GM12873 (cell line): ENCODE results near the gene SMTN.

Source experiments
- CTCF ChIP-seq: IDR thresholded peaks from 2 replicates; pipeline ENCODE4 v1.5.1; 2012; ENCODE audit warnings: low read depth, mild to moderate bottlenecking, moderate library complexity, low read length, control low read depth; ENCODE audit not compliant: insufficient read depth; ENCODE audit errors: missing control alignments

Gene SMTN

GRCh38 chr22:31062566-31063230 is 18.4 kb upstream of the SMTN start:
- no peak for TF ChIP-seq CTCF

- no peak for TF ChIP-seq CTCF
Observed at GRCh38 chr22:31064369-31064768, 16.7 kb upstream of the SMTN start.

GRCh38 chr22:31068970-31069369 is 12.1 kb upstream of the SMTN start:
- no peak for TF ChIP-seq CTCF

- TF ChIP-seq CTCF: no peak
Observed at GRCh38 chr22:31075961-31076360, 5.2 kb upstream of the SMTN start.

- TF ChIP-seq CTCF: no peak
Observed at GRCh38 chr22:31077681-31078080, 3.4 kb upstream of the SMTN start.

GRCh38 chr22:31079095-31079642 is 1.9 kb upstream of the SMTN start:
- no peak for TF ChIP-seq CTCF

GRCh38 chr22:31080164-31080847 is 812 bp upstream of the SMTN start:
- no peak for TF ChIP-seq CTCF
